ENCODE measurements around the gene CAPN11. TPM values are rescaled to one million over a fixed set of nuclear protein-coding genes. Genes with fewer than 3 reads are reported as not detected.
A peak's percentile ranks its signal among the peaks of the same experiment; 100 is the strongest.

Gene CAPN11
- total and polyA plus RNA-seq, 9 of the 15 experiments (the other 6 are each of a cell fraction or from before 2014, with no cell fraction given), result 0.03 to 0.61 (median 0.17) TPM; not detected in 1

DNA sequence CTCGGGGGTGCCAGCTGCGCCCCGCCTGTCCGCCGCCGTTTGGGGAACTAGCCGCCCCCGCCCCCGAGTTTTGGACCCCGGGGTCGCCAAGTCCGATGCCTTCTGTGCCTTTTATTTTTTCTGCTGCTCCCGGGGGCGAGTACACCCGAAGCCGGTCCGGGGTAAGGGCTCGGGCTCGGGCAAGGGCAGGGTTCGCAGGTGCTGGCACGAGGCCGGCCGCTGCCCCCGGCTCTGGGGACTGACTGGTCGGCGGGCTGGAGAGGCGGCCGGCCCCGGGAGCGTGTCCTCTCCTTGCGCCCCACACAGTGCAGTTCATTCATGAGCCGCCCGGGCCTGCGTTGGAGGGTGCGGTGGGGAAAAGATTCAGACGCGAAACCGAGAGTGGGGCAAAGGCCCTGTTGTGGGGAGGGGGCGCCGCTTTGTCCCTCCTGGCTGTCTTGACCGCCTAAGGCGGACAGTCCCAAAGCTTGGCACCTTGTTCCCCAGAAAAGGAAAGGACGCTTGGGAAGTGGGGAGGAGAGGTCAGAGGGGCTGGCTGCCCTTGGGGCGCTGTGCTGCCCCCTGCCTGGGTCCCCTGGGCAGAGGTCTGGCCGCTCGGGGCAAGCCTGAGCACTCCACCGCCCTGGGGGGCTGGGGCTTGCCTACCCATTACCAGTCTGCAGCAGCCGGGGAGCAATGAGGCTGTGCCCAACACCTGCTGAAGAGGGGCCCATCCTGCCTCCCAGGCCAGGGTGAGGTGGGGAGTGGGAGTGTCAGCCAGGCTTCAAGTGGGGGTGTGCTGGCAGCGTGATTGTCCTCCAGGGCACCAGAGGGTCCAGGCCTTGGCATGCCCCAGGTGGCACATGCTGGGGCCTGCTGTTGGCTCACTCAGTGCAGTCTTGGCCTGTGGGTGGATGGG, 30.4 kb upstream of the CAPN11 start (continued):
- TF ChIP-seq, protein P1, sequence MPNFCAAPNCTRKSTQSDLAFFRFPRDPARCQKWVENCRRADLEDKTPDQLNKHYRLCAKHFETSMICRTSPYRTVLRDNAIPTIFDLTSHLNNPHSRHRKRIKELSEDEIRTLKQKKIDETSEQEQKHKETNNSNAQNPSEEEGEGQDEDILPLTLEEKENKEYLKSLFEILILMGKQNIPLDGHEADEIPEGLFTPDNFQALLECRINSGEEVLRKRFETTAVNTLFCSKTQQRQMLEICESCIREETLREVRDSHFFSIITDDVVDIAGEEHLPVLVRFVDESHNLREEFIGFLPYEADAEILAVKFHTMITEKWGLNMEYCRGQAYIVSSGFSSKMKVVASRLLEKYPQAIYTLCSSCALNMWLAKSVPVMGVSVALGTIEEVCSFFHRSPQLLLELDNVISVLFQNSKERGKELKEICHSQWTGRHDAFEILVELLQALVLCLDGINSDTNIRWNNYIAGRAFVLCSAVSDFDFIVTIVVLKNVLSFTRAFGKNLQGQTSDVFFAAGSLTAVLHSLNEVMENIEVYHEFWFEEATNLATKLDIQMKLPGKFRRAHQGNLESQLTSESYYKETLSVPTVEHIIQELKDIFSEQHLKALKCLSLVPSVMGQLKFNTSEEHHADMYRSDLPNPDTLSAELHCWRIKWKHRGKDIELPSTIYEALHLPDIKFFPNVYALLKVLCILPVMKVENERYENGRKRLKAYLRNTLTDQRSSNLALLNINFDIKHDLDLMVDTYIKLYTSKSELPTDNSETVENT (CRISPR knock-in tag; IDR thresholded peaks at IDR 0.05), result 0 out of 2 replicates have a peak, but pooled peaks have one; percentile 10
- TF ChIP-seq KAT2B (IDR thresholded peaks at IDR 0.05; ENCODE audit: low read depth, low read length) (no peak), FIP1L1 (IDR thresholded peaks at IDR 0.05; ENCODE audit: low read depth, low read length, poor library complexity, severe bottlenecking) (peak; percentile 44), GATAD2B (IDR thresholded peaks at IDR 0.05; ENCODE audit: borderline replicate concordance) (0 out of 2 replicates have a peak, but pooled peaks have one; percentile 32), ZBTB7A (IDR thresholded peaks at IDR 0.05; ENCODE audit: borderline replicate concordance, control insufficient read depth, low read depth, low read length) (peak; percentile 62), MYC (IDR thresholded peaks at IDR 0.05; ENCODE audit: low read depth, low read length) (no peak), MYC (CRISPR knock-in tag; IDR thresholded peaks at IDR 0.05; ENCODE audit: borderline replicate concordance, low read depth) (peak; percentile 33; the same call in 1 of the 2 replicates), NR2C2 (CRISPR knock-in tag; IDR thresholded peaks at IDR 0.05) (no peak), NR2C2 (tag; IDR thresholded peaks at IDR 0.05) (peak; percentile 57), COPS2 (conservative IDR thresholded peaks at IDR 0.05) (no peak), SAP30 (IDR thresholded peaks at IDR 0.05; ENCODE audit: borderline replicate concordance, insufficient read depth, low read depth, low read length, poor library complexity, severe bottlenecking) (peak; percentile 67), ZNF134 (CRISPR knock-in tag; conservative IDR thresholded peaks at IDR 0.05) (peak; percentile 63; the same call in 1 of the 2 replicates), POLR2G (IDR thresholded peaks at IDR 0.05; ENCODE audit: low read depth, low read length) (peak; percentile 71), ZKSCAN1 (IDR thresholded peaks at IDR 0.05; ENCODE audit: low read depth, low read length) (no peak), MBD2 (IDR thresholded peaks at IDR 0.05; ENCODE audit: borderline replicate concordance, low read depth) (no peak), RBBP5 (IDR thresholded peaks at IDR 0.05; ENCODE audit: borderline replicate concordance, insufficient read depth, low read length, poor library complexity, severe bottlenecking) (peak; percentile 58), ZBTB17 (CRISPR knock-in tag; IDR thresholded peaks at IDR 0.05) (0 out of 2 replicates have a peak, but pooled peaks have one; percentile 32), SMAD4 (CRISPR knock-in tag; conservative IDR thresholded peaks at IDR 0.05) (peak; percentile 24), ESRRA (IDR thresholded peaks at IDR 0.05; ENCODE audit: borderline replicate concordance, low read depth) (peak; percentile 77)
- TF ChIP-seq, protein P2, sequence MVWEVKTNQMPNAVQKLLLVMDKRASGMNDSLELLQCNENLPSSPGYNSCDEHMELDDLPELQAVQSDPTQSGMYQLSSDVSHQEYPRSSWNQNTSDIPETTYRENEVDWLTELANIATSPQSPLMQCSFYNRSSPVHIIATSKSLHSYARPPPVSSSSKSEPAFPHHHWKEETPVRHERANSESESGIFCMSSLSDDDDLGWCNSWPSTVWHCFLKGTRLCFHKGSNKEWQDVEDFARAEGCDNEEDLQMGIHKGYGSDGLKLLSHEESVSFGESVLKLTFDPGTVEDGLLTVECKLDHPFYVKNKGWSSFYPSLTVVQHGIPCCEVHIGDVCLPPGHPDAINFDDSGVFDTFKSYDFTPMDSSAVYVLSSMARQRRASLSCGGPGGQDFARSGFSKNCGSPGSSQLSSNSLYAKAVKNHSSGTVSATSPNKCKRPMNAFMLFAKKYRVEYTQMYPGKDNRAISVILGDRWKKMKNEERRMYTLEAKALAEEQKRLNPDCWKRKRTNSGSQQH (CRISPR knock-in tag; IDR thresholded peaks at IDR 0.05), result no peak
- TF ChIP-seq, protein P3, sequence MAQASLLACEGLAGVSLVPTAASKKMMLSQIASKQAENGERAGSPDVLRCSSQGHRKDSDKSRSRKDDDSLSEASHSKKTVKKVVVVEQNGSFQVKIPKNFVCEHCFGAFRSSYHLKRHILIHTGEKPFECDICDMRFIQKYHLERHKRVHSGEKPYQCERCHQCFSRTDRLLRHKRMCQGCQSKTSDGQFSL (CRISPR knock-in tag; IDR thresholded peaks at IDR 0.05), result peak; percentile 64; the same call in 1 of the 2 replicates
- TF ChIP-seq, protein P3 (tag; IDR thresholded peaks at IDR 0.05), result no peak

All from K562 (cell line).